GM23338 (cell line): ENCODE data around the gene AGO1.

Source experiments
- CREB1 ChIP-seq: fragments of 250-450 bp; sonication (Bioruptor Pico); IDR thresholded peaks from 2 replicates; pipeline ENCODE4 v1.5.0; 2020; ENCODE audit warnings: low read depth, mild to moderate bottlenecking, moderate library complexity
- CTCF ChIP-seq, 2 experiments: fragments of 200-600 bp in 1 of 2; sonication (generic) in 1 of 2; conservative IDR thresholded peaks; 2 replicates each; pipeline versions ENCODE4 v1.5.1 to v1.6.1; 2016 to 2017; ENCODE audit warnings: antibody characterized with exemption in 2 of 2, low read depth in 2 of 2, mild to moderate bottlenecking in 2 of 2, moderate library complexity in 1 of 2
- EZH2 ChIP-seq: fragments of 200-600 bp; sonication (generic); IDR thresholded peaks from one replicate; pipeline ENCODE4 v1.8.0; 2017; ENCODE audit warnings: antibody characterized with exemption, mild to moderate bottlenecking, low read depth; ENCODE audit not compliant: unreplicated experiment
- EZH2phosphoT487 ChIP-seq: fragments of 200-600 bp; sonication (generic); IDR thresholded peaks from one replicate; pipeline ENCODE4 v1.8.1; 2018; ENCODE audit warnings: antibody characterized with exemption; ENCODE audit not compliant: unreplicated experiment
- JUNB ChIP-seq: IDR thresholded peaks from one replicate; pipeline ENCODE4 v1.6.1; 2016; ENCODE audit warnings: antibody characterized with exemption; ENCODE audit not compliant: unreplicated experiment
- NANOG ChIP-seq: IDR thresholded peaks from 2 replicates; pipeline ENCODE4 v1.6.1; 2016; ENCODE audit warnings: antibody characterized with exemption, borderline replicate concordance
- POLR2AphosphoS5 ChIP-seq: IDR thresholded peaks from 2 replicates; pipeline ENCODE4 v1.6.1; 2016; ENCODE audit warnings: antibody characterized with exemption, low read depth
- ZNF114 ChIP-seq: fragments of 250-450 bp; sonication (Bioruptor Pico); IDR thresholded peaks from 2 replicates; pipeline ENCODE4 v1.5.0; 2020; ENCODE audit warnings: mild to moderate bottlenecking, moderate library complexity
- TF ChIP-seq, protein P1 (sequence below): IDR thresholded peaks from one replicate; pipeline ENCODE4 v1.6.1; 2018; ENCODE audit warnings: antibody characterized with exemption; ENCODE audit not compliant: unreplicated experiment

GRCh38 chr1:35968396-35968795, 85.4 kb downstream of the AGO1 start:
- TF ChIP-seq CREB1 (CRISPR knock-in tag) (no peak), CTCF (conservative IDR thresholded peaks at IDR 0.05; ENCODE audit: low read depth in 2 of 2) (no peak), POLR2AphosphoS5 (no peak), EZH2 (no peak), JUNB (no peak), NANOG (no peak), EZH2phosphoT487 (no peak), ZNF114 (CRISPR knock-in tag) (no peak)
- TF ChIP-seq, protein P1, sequence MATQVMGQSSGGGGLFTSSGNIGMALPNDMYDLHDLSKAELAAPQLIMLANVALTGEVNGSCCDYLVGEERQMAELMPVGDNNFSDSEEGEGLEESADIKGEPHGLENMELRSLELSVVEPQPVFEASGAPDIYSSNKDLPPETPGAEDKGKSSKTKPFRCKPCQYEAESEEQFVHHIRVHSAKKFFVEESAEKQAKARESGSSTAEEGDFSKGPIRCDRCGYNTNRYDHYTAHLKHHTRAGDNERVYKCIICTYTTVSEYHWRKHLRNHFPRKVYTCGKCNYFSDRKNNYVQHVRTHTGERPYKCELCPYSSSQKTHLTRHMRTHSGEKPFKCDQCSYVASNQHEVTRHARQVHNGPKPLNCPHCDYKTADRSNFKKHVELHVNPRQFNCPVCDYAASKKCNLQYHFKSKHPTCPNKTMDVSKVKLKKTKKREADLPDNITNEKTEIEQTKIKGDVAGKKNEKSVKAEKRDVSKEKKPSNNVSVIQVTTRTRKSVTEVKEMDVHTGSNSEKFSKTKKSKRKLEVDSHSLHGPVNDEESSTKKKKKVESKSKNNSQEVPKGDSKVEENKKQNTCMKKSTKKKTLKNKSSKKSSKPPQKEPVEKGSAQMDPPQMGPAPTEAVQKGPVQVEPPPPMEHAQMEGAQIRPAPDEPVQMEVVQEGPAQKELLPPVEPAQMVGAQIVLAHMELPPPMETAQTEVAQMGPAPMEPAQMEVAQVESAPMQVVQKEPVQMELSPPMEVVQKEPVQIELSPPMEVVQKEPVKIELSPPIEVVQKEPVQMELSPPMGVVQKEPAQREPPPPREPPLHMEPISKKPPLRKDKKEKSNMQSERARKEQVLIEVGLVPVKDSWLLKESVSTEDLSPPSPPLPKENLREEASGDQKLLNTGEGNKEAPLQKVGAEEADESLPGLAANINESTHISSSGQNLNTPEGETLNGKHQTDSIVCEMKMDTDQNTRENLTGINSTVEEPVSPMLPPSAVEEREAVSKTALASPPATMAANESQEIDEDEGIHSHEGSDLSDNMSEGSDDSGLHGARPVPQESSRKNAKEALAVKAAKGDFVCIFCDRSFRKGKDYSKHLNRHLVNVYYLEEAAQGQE: no peak
